HepG2 (cell line): ENCODE measurements around the gene CCDC54. TPM values are rescaled to one million over a fixed set of nuclear protein-coding genes. Genes with fewer than 3 reads are reported as not detected.

Experiments used
- ATAC-seq: fragments of 200-7000 bp; cut with Tn5 transposase; 3 replicates; pipeline ENCODE4 v1.9.1; 2020; ENCODE audit warnings: mild to moderate bottlenecking, moderate library complexity
- BruUV-seq: library from RNA; stranded (reverse); fragments of 400-500 nt; replicated peaks from 2 replicates; lab custom pipeline; 2021; lab: Mats Ljungman, UMichigan
- CTCF ChIA-PET: fragments of 300-600 bp; formaldehyde crosslinking; extraction: SDS; loops from one replicate; lab custom pipeline; 2021; ENCODE audit warnings: low total read pairs, inconsistent platforms, low intra/inter-chr PET ratio; lab: Yijun Ruan, JAX
- POLR2A ChIA-PET: fragments of 350-600 bp; sonication (Branson Sonifier 250); formaldehyde crosslinking; loops from one replicate; lab custom pipeline; 2020; ENCODE audit warnings: antibody characterized with exemption, inconsistent platforms; lab: Yijun Ruan, JAX
- DNase-seq: peaks from one replicate; pipeline ENCODE4 v3.0.0-alpha.2; 2015; ENCODE audit warnings: low spot score
- FAIRE-seq: peaks from 3 replicates; lab custom pipeline; 2011; peaks lifted over from hg19 to GRCh38; lab: Jason Lieb, UNC
- H2AFZ ChIP-seq: one replicate; pipeline ENCODE4 v1.6.1; 2011; ENCODE audit warnings: low read length, inconsistent platforms
- H3K27ac ChIP-seq: fragments of 300-600 bp; 3 replicates; pipeline ENCODE4 v1.8.0; 2011; ENCODE audit warnings: mixed run types, mild to moderate bottlenecking, mixed read lengths, low read length, inconsistent platforms; ENCODE audit not compliant: insufficient read depth; ENCODE audit errors: extremely low read length
- H3K27me3 ChIP-seq, 2 experiments: fragments of 200-600 bp in 1 of 2; 2 replicates in 1 of 2; 3 replicates in 1 of 2; pipeline versions ENCODE4 v1.6.0 to v1.8.0; 2011; ENCODE audit warnings: low read length in 2 of 2, mild to moderate bottlenecking in 2 of 2, moderate library complexity in 2 of 2, inconsistent platforms in 1 of 2; ENCODE audit not compliant: insufficient read depth in 2 of 2, control insufficient read depth in 1 of 2
- H3K36me3 ChIP-seq, 2 experiments: fragments of 200-600 bp in 1 of 2; replicated peaks in 1 of 2; 2 replicates in 1 of 2; 3 replicates in 1 of 2; pipeline versions ENCODE4 v1.5.1 to v1.8.0; 2011; ENCODE audit warnings: low read length in 2 of 2, inconsistent platforms in 1 of 2; ENCODE audit not compliant: insufficient read depth in 2 of 2, control insufficient read depth in 1 of 2
- H3K4me1 ChIP-seq: 2 replicates; pipeline ENCODE4 v1.5.1; 2012; ENCODE audit warnings: low read length, inconsistent platforms; ENCODE audit not compliant: insufficient read depth
- H3K4me2 ChIP-seq: 2 replicates; pipeline ENCODE4 v1.6.0; 2011; ENCODE audit warnings: low read depth, low read length, inconsistent platforms
- H3K4me3 ChIP-seq, 3 experiments: fragments of 200-600 bp in 1 of 3; sonication (generic), shearing (Covaris generic) in 1 of 3; replicated peaks in 1 of 3; 2 replicates each; pipeline ENCODE4 v1.5.1; 2011 to 2016; ENCODE audit warnings: low read length in 3 of 3, inconsistent platforms in 2 of 3, low read depth in 2 of 3, mild to moderate bottlenecking in 2 of 3, control low read depth in 1 of 3, mixed read lengths in 1 of 3; ENCODE audit not compliant: insufficient read depth in 1 of 3
- H3K79me2 ChIP-seq: one replicate; pipeline ENCODE4 v1.6.1; 2011; ENCODE audit warnings: low read length, inconsistent platforms; ENCODE audit not compliant: insufficient read depth
- H3K9ac ChIP-seq: 2 replicates; pipeline ENCODE4 v1.6.0; 2011; ENCODE audit warnings: mild to moderate bottlenecking, low read depth, low read length, inconsistent platforms; ENCODE audit not compliant: insufficient read depth
- H3K9me3 ChIP-seq: 2 replicates; pipeline ENCODE4 v1.5.1; 2012; ENCODE audit warnings: mild to moderate bottlenecking, low read length
- H4K20me1 ChIP-seq: 2 replicates; pipeline ENCODE4 v1.6.0; 2011; ENCODE audit warnings: inconsistent platforms, mild to moderate bottlenecking, low read length, moderate library complexity; ENCODE audit not compliant: insufficient read depth
- AGO2 ChIP-seq: fragments of 200-400 bp; formaldehyde crosslinking; optimal IDR thresholded peaks from 2 replicates; pipeline ENCODE3; 2017; ENCODE audit warnings: mild to moderate bottlenecking, low read depth, low read length, moderate library complexity
- BCL6 ChIP-seq: IDR thresholded peaks from 2 replicates; pipeline ENCODE4 v1.6.1; 2016; ENCODE audit warnings: missing genetic modification reagents, missing compliant biosample characterization
- BRD4 ChIP-seq: sonication (generic); formaldehyde crosslinking; IDR thresholded peaks from 2 replicates; pipeline ENCODE4 v1.4.0; 2020; ENCODE audit warnings: missing genetic modification reagents
- CCAR2 ChIP-seq: fragments of 200-400 bp; formaldehyde crosslinking; optimal IDR thresholded peaks from 2 replicates; pipeline ENCODE3; 2018; ENCODE audit warnings: low read depth, mild to moderate bottlenecking, low read length, moderate library complexity
- FOXC1 ChIP-seq: sonication (generic); formaldehyde crosslinking; IDR thresholded peaks from 2 replicates; pipeline ENCODE4 v1.8.0; 2022; ENCODE audit warnings: mild to moderate bottlenecking, missing genetic modification reagents, borderline replicate concordance
- MTF1 ChIP-seq: sonication (generic); formaldehyde crosslinking; IDR thresholded peaks from 2 replicates; pipeline ENCODE4 v1.5.0; 2020; ENCODE audit warnings: missing genetic modification reagents
- NFE2L2 ChIP-seq: fragments of 150-350 bp; IDR thresholded peaks from 2 replicates; pipeline ENCODE4 v1.6.1; 2014; ENCODE audit warnings: low read length
- NFIC ChIP-seq: IDR thresholded peaks from 2 replicates; pipeline ENCODE4 v1.6.1; 2012; ENCODE audit warnings: mild to moderate bottlenecking, low read length, inconsistent platforms
- NFKBIZ ChIP-seq: IDR thresholded peaks from 2 replicates; pipeline ENCODE4 v1.6.1; 2018; ENCODE audit warnings: missing genetic modification reagents, missing compliant biosample characterization
- NR3C1 ChIP-seq: sonication (generic); formaldehyde crosslinking; IDR thresholded peaks from 2 replicates; pipeline ENCODE4 v1.4.0; 2020; ENCODE audit warnings: missing genetic modification reagents
- REXO4 ChIP-seq: sonication (generic); formaldehyde crosslinking; IDR thresholded peaks from 2 replicates; pipeline ENCODE4 v1.8.0; 2022; ENCODE audit warnings: missing genetic modification reagents, mild to moderate bottlenecking, borderline replicate concordance
- SIX1 ChIP-seq: sonication (generic); formaldehyde crosslinking; IDR thresholded peaks from 2 replicates; pipeline ENCODE4 v1.4.0; 2020; ENCODE audit warnings: missing genetic modification reagents, borderline replicate concordance
- SMAD3 ChIP-seq: sonication (generic); formaldehyde crosslinking; IDR thresholded peaks from 2 replicates; pipeline ENCODE4 v1.4.0; 2020; ENCODE audit warnings: missing genetic modification reagents
- SP4 ChIP-seq: sonication (generic); formaldehyde crosslinking; IDR thresholded peaks from 2 replicates; pipeline ENCODE4 v1.8.1; 2023; ENCODE audit warnings: mild to moderate bottlenecking, missing genetic modification reagents
- TBL1XR1 ChIP-seq: fragments of 150-350 bp; IDR thresholded peaks from 2 replicates; pipeline ENCODE4 v1.6.1; 2014; ENCODE audit warnings: borderline replicate concordance, low read length; ENCODE audit not compliant: partially characterized antibody
- ZNF24 ChIP-seq: fragments of 450-650 bp; IDR thresholded peaks from 2 replicates; pipeline ENCODE4 v1.6.1; 2017; ENCODE audit warnings: antibody characterized with exemption, mild to moderate bottlenecking
- ZNF441 ChIP-seq: sonication (generic); formaldehyde crosslinking; IDR thresholded peaks from 2 replicates; pipeline ENCODE4 v1.7.0; 2021; ENCODE audit warnings: missing genetic modification reagents, borderline replicate concordance
- ZNF530 ChIP-seq: sonication (generic); formaldehyde crosslinking; IDR thresholded peaks from 2 replicates; pipeline ENCODE4 v1.5.0; 2020; ENCODE audit warnings: low read depth, mild to moderate bottlenecking, missing genetic modification reagents
- WGBS: methylation state at CpG from one replicate; pipeline ENCODE4 v1.1.6; 2017; ENCODE audit warnings: low lambda C conversion rate; 5-methylcytosine and 5-hydroxymethylcytosine counted together
- in situ Hi-C: cut with HindIII; loops from 2 replicates; pipeline ENCODE4 v1.10.0; 2017; ENCODE audit warnings: low pct_unique_long_range_greater_than_20kb; ENCODE audit not compliant: extremely low pct_ligation_motif_present
- intact Hi-C: fragments of 100-400 bp; cut with micrococcal nuclease; formaldehyde crosslinking; loops from one replicate; pipeline ENCODE4 v1.10.0; 2022; ENCODE audit not compliant: unreplicated experiment
- polyA plus RNA-seq, 8 experiments: library from polyadenylated mRNA; depleted of rRNA in 3 of 8; stranded (reverse) in 7 of 8; unstranded in 1 of 8; fragments of >200 nt; fragmentation: Illumina TruSeq in 4 of 8; extraction: Trizol in 4 of 8; gene quantifications; 2 replicates each; pipeline versions ENCODE4 v1.2.1 to v1.2.3, GENCODE V29; 2011 to 2016; ENCODE audit warnings: low read depth in 4 of 8, missing spikeins in 1 of 8, mixed read lengths in 1 of 8; ENCODE audit not compliant: insufficient read depth in 1 of 8
- total RNA-seq, 5 experiments: library from RNA; depleted of rRNA; stranded (reverse); fragments of >200 nt; fragmentation: Illumina TruSeq; extraction: Trizol; gene quantifications; 2 replicates each; pipeline ENCODE4 v1.2.3, GENCODE V29; 2016; ENCODE audit warnings: low read depth in 1 of 5
- TF ChIP-seq, protein P1 (sequence below): sonication (generic); formaldehyde crosslinking; IDR thresholded peaks from 2 replicates; pipeline ENCODE4 v1.5.0; 2020; ENCODE audit warnings: mild to moderate bottlenecking, missing genetic modification reagents, borderline replicate concordance
- TF ChIP-seq, protein P2 (sequence below), 2 experiments: sonication (generic) in 1 of 2; formaldehyde crosslinking in 1 of 2; IDR thresholded peaks; 2 replicates each; pipeline versions ENCODE4 v1.4.0 to v1.6.1; 2018 to 2020; ENCODE audit warnings: missing genetic modification reagents in 2 of 2, borderline replicate concordance in 1 of 2, low read depth in 1 of 2, mild to moderate bottlenecking in 1 of 2, missing biosample characterization in 1 of 2

Gene CCDC54
- total and polyA plus RNA-seq, 2 of the 13 experiments (the other 11 are each of a cell fraction or from before 2014, with no cell fraction given): not detected

DNA sequence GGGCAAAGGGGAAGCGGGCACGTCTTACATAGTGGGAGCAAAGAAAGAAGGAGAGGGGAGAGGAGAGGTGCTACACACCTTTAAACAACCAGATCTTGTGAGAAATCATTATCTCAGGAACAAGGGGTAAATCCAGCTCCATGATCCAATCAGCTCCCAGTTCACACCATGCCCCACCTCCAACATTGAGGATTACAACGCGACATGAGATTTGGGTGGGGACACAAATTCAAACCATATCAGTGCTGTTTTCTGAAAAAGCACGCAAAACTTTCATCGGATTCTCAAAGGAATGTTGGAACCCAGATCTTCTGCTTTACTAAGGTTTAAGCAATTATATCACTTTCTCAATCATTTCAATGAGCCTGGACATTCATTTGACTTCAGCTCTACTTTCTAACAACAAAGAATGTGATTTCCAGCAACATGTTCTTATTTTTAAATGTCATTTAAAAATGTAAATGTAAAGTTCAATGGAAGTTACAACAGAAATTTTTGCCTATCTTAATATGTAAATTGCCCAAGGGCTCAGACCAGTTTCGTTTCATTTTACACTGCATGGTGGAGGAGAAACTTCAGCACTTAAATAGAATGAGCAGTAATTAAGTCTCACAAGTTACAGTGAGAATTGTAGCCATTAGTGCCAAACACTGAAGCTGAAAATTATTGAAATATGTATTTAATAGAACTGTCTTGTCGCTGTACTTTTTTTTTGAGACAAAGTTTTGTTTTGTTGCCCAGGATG is 8.4 kb upstream of the CCDC54 start (continued):
- no peak for TF ChIP-seq TBL1XR1
- TF ChIP-seq ZNF441 (CRISPR knock-in tag): no peak
- no peak for TF ChIP-seq NFKBIZ (CRISPR knock-in tag)
- TF ChIP-seq NFE2L2: no peak
- no peak for TF ChIP-seq NFIC
- no peak for TF ChIP-seq ZNF24
- no peak for TF ChIP-seq BRD4
- TF ChIP-seq SMAD3 (CRISPR knock-in tag): no peak

DNA sequence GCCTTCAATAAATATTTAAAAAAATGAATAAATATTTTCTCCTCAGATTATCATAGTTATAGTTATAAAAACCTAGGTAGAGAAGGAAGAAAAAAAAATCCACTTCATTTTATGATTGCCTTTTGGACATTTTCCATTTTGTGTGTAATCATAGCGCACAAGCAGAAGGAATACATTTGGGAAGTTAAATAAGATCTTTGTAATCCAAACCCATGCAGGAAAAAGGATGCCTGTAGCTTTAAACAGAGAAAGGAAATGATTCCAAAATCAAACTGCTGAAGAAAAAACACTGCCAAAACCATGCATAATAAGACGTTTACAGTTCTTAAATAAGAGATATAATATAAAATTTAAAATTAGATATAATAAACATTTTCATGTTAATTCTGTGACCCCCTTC is 7.4 kb upstream of the CCDC54 start:
- H3K9ac ChIP-seq: no peak overlapping the region
- ChIA-PET CTCF (no interaction called here), POLR2A (no interaction called here)
- no peak for FAIRE-seq
- H3K4me3 ChIP-seq: no peak overlapping the region
- H3K4me2 ChIP-seq: no peak overlapping the region
- in situ Hi-C loops (no loop called here), intact Hi-C loops (no loop called here)
- H4K20me1 ChIP-seq: no peaks in the 10 kb centered on the region
- ATAC-seq: no peak
- WGBS: 21% methylated on average over 2 of the region's 2 CpGs
- no peak for DNase-seq
- H3K36me3 ChIP-seq: no peaks in the 10 kb centered on the region
- no TSS peak for BruUV-seq
- no peaks in the 10 kb centered on the region for H3K27me3 ChIP-seq
- no peaks in the 10 kb centered on the region for H3K9me3 ChIP-seq
- H3K79me2 ChIP-seq: no peaks in the 10 kb centered on the region
- no peaks in the 10 kb centered on the region for H3K4me1 ChIP-seq
- H2AFZ ChIP-seq: no peak overlapping the region
- no peak overlapping the region for H3K27ac ChIP-seq
- TF ChIP-seq SIX1 (no peak), SP4 (CRISPR knock-in tag) (no peak), ZNF530 (CRISPR knock-in tag) (no peak), FOXC1 (no peak), AGO2 (no peak), NR3C1 (CRISPR knock-in tag) (no peak), REXO4 (no peak), CCAR2 (no peak), MTF1 (CRISPR knock-in tag) (no peak), BCL6 (CRISPR knock-in tag) (no peak)
- TF ChIP-seq, protein P1, sequence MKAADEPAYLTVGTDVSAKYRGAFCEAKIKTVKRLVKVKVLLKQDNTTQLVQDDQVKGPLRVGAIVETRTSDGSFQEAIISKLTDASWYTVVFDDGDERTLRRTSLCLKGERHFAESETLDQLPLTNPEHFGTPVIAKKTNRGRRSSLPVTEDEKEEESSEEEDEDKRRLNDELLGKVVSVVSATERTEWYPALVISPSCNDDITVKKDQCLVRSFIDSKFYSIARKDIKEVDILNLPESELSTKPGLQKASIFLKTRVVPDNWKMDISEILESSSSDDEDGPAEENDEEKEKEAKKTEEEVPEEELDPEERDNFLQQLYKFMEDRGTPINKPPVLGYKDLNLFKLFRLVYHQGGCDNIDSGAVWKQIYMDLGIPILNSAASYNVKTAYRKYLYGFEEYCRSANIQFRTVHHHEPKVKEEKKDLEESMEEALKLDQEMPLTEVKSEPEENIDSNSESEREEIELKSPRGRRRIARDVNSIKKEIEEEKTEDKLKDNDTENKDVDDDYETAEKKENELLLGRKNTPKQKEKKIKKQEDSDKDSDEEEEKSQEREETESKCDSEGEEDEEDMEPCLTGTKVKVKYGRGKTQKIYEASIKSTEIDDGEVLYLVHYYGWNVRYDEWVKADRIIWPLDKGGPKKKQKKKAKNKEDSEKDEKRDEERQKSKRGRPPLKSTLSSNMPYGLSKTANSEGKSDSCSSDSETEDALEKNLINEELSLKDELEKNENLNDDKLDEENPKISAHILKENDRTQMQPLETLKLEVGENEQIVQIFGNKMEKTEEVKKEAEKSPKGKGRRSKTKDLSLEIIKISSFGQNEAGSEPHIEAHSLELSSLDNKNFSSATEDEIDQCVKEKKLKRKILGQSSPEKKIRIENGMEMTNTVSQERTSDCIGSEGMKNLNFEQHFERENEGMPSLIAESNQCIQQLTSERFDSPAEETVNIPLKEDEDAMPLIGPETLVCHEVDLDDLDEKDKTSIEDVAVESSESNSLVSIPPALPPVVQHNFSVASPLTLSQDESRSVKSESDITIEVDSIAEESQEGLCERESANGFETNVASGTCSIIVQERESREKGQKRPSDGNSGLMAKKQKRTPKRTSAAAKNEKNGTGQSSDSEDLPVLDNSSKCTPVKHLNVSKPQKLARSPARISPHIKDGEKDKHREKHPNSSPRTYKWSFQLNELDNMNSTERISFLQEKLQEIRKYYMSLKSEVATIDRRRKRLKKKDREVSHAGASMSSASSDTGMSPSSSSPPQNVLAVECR (CRISPR knock-in tag): no peak
- TF ChIP-seq, protein P2, sequence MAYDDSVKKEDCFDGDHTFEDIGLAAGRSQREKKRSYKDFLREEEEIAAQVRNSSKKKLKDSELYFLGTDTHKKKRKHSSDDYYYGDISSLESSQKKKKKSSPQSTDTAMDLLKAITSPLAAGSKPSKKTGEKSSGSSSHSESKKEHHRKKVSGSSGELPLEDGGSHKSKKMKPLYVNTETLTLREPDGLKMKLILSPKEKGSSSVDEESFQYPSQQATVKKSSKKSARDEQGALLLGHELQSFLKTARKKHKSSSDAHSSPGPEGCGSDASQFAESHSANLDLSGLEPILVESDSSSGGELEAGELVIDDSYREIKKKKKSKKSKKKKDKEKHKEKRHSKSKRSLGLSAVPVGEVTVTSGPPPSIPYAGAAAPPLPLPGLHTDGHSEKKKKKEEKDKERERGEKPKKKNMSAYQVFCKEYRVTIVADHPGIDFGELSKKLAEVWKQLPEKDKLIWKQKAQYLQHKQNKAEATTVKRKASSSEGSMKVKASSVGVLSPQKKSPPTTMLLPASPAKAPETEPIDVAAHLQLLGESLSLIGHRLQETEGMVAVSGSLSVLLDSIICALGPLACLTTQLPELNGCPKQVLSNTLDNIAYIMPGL (CRISPR knock-in tag; IDR thresholded peaks at IDR 0.05; ENCODE audit: borderline replicate concordance in 1 of 2, low read depth in 1 of 2): no peak
